A673 (cell line): ENCODE results near the gene F7.

ENCODE experiments used
- CTCF ChIP-seq: fragments of 300-800, 200-600 bp; sonication (generic); conservative IDR thresholded peaks from 2 replicates; pipeline ENCODE4 v1.5.1; 2017; ENCODE audit warnings: low read depth, mild to moderate bottlenecking, antibody characterized with exemption, low read length, moderate library complexity, mixed read lengths
- EZH2 ChIP-seq: fragments of 200-600 bp; sonication (generic); IDR thresholded peaks from 2 replicates; pipeline ENCODE4 v1.6.1; 2017; ENCODE audit warnings: borderline replicate concordance, low read depth, mild to moderate bottlenecking, mixed read lengths, antibody characterized with exemption, low read length; ENCODE audit not compliant: poor library complexity, severe bottlenecking

GRCh38 chr13:113115363-113116205, 10.0 kb downstream of the F7 start:
- TF ChIP-seq CTCF (no peak), EZH2 (no peak)
